Measurements from ENCODE around the gene HERC2.

The HERC2 gene

DNA sequence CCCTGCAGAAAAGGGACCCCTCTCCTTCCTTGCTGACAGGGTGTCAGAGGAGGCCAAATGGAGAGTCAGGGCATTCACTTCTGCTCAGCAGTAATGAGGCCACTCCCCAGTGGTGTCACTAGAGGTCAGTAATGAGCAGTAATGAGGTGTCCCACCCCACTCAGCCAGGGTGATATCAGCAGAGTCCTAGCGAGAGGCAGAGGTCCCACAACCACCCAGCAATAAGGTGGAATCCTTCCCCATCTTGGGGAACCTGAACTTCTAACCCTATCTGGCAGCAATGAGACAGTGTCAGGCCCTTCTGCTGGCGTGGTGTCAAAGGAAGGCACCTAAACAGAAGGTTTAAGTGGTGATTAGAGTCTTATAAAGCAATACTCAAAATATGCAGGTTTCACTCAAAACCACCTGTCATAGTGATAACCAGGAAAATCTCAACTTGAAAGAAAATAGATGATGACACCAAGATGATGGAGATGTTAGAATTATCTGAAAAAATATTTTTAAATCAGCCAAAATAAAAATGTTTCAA is 235.7 kb downstream of the HERC2 start:
- TF ChIP-seq, protein P1, sequence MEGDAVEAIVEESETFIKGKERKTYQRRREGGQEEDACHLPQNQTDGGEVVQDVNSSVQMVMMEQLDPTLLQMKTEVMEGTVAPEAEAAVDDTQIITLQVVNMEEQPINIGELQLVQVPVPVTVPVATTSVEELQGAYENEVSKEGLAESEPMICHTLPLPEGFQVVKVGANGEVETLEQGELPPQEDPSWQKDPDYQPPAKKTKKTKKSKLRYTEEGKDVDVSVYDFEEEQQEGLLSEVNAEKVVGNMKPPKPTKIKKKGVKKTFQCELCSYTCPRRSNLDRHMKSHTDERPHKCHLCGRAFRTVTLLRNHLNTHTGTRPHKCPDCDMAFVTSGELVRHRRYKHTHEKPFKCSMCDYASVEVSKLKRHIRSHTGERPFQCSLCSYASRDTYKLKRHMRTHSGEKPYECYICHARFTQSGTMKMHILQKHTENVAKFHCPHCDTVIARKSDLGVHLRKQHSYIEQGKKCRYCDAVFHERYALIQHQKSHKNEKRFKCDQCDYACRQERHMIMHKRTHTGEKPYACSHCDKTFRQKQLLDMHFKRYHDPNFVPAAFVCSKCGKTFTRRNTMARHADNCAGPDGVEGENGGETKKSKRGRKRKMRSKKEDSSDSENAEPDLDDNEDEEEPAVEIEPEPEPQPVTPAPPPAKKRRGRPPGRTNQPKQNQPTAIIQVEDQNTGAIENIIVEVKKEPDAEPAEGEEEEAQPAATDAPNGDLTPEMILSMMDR (IDR thresholded peaks at IDR 0.05; ENCODE audit: low read depth, low read length, missing control alignments) = peak; percentile 84
- peak; percentile 32 for DNase-seq (ENCODE audit: low read depth)
- H3K4me3 ChIP-seq (ENCODE audit: low read depth, low read length) = no peak overlapping the region
- in situ Hi-C loops (cut with HindIII; ENCODE audit: low sequenced_read_pairs) = no loop called here

DNA sequence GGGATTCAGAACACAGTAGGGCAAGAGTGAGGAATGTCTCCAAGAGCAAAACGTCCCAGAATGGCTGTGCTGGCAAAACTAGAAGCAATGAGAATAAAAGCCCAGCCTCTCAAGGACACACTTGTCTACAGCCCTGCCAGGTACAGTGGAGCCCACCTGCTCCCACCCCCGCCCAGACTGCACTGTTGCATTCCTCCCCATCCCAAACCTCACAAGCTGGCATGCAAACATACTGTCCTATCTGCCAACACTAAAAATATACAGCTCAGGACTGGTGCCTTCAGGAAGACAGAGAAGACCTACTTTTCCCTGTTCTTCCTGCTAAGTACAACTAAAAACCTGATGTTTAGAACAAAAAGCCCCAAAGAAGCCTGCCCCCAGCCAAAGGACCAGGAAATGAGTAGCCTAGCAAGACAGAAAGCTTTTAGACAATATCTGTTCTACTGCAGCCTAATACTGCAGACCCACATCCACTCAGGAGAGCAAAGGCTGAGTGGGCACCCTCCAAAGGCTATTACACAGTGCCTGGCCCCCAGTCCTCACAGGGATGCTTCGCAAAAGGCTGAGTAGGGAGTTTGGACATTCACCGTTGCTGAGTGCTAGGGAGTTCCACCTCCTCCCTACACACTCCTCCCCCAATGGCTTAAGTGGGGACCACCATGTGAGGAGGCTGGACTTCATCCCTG is 236.3 kb downstream of the HERC2 start:
- in situ Hi-C loops (cut with HindIII; ENCODE audit: low sequenced_read_pairs) = no loop called here
- H3K4me3 ChIP-seq (ENCODE audit: low read depth, low read length) = no peak overlapping the region
- no peak for DNase-seq (ENCODE audit: low read depth)
- TF ChIP-seq, protein P1 (IDR thresholded peaks at IDR 0.05; ENCODE audit: low read depth, low read length, missing control alignments) = no peak

DNA sequence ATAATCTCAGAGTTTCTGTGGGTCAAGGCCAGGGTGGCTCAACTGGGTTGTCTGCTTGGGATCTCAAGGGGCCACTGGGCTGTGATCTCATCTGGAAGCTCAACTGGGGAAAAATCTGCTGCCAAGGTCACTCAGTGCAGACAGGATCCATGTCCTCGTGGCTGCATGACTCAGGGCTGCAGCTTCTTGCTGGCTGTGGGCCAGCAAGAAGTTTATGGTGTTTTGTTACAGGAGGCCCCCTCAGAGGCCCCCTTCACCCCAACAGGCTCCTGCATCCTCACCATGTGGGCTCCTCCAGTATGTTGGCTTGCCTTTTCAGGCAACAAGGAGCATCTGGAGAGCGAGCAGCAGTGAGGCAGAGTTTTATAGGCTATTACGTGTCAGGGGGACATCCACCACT is 237.4 kb downstream of the HERC2 start:
- in situ Hi-C loops (cut with HindIII; ENCODE audit: low sequenced_read_pairs) = no loop called here
- TF ChIP-seq, protein P1 (IDR thresholded peaks at IDR 0.05; ENCODE audit: low read depth, low read length, missing control alignments) = no peak

DNA sequence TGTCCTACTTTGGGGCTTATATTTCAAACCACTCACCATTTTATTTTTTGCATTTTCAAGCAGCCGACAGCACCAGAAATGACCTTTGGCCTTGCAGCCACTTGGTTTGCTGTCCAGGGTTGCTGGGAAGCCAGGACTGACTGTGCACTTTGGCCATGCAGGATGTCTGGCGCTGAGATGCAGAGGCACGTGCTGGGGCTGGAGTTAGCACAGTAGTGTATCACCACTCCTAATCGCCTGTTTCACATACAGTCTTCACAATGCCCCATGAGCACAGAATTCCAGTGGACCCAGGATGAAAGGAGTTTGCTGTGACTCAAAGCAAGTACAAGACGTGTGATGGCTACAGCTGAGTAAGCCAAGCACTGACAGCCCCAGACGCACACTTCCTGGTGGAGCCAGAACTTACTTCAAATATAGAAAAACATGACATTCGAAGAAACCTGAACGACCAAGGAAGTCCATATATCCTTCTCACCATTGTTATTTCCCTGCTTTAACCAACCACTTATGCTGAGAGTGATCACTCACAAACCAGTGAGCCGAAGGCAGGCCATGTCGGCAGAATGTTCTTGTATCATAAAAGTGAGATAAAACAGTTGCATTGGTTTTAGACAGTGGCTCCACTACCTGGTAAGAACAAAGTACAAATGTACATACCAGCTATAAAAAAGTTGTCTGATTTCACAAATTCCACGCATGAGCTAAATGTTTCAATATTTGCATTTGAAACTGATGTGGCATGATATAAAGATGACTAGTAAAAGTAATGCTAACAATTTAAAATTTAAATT is 238.9 kb downstream of the HERC2 start:
- DNase-seq (ENCODE audit: low read depth) = no peak
- TF ChIP-seq, protein P1 (IDR thresholded peaks at IDR 0.05; ENCODE audit: low read depth, low read length, missing control alignments) = no peak
- H3K4me3 ChIP-seq (ENCODE audit: low read depth, low read length) = no peak overlapping the region
- in situ Hi-C loops (cut with HindIII; ENCODE audit: low sequenced_read_pairs) = no loop called here

More for the DNA sequence above, 237.4 kb downstream of the HERC2 start:
- DNase-seq (ENCODE audit: low read depth) = no peak
- no peak overlapping the region for H3K4me3 ChIP-seq (ENCODE audit: low read depth, low read length)

DNA sequence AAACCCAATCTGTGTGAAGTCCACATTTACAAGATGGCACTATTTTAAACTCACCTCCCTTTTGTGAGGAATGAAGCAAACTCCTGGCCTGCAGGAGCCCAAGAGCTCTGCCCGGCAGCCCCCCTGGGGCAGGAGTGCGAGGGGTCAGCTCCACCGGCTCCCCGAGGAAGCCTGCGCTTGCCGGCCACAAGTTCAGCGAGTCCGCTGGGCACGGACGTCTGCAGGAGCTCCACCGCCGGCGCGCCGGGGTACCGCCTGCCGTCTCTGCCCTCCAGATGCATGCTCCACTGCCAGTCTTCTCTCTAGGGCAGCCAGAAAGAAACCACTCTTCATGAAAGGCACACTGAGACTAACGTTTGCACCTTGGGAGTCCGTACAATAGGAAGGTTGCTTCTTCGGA is 240.4 kb downstream of the HERC2 start:
- H3K4me3 ChIP-seq (ENCODE audit: low read depth, low read length) = no peak overlapping the region
- TF ChIP-seq, protein P1 (IDR thresholded peaks at IDR 0.05; ENCODE audit: low read depth, low read length, missing control alignments) = no peak
- in situ Hi-C loops (cut with HindIII; ENCODE audit: low sequenced_read_pairs) = no loop called here
- DNase-seq (ENCODE audit: low read depth) = no peak

DNA sequence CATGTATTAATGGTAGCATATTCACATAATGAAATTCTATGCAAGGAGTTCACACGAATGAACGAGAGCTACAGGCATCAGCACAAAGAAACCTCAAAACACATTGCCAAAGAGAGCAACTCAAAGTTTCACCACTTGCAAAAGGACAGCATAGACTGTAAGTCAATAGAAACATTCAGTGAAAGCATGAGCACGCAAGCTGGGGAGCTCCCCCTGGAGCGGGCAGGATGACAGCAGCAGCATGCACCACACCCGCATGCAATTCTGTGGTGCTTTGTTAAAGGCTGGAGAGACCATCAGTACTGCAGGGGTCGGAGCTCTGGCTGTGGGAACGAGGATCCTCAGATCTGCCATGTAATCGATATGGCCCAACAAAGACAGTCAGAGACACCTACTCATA is 241.6 kb downstream of the HERC2 start:
- TF ChIP-seq, protein P1 (IDR thresholded peaks at IDR 0.05; ENCODE audit: low read depth, low read length, missing control alignments) = no peak
- in situ Hi-C loops (cut with HindIII; ENCODE audit: low sequenced_read_pairs) = no loop called here
- no peak overlapping the region for H3K4me3 ChIP-seq (ENCODE audit: low read depth, low read length)
- DNase-seq (ENCODE audit: low read depth) = no peak

All from astrocyte of the cerebellum (primary cell).